ENCODE results near the gene ZNF841.
"Not testable (repeated sequence)": the region's sequence is repeated elsewhere in the genome, so short reads cannot be mapped to it uniquely, and the experiment has no call there.

The ZNF841 gene

DNA sequence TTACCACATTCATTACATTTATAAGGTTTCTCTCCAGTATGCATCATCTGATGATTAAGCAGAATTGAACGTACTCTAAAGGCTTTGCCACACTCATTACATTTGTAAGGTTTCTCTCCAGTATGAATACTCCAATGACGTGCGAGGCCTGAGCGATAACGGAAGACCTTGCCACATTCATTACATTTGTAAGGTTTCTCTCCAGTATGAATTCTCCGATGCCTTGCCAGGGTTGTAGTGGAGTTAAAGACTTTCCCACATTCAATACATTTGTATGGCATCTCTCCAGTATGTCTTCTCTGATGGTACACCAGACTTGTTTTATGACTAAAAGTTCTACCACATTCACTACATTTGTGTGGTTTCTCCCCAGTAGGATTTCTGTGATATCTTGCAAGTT is 30.2 kb downstream of the ZNF841 start:
- Histone ChIP-seq H3K9me3 (replicated peaks; ENCODE audit: low read length) (peaks cover 76% of the 10 kb centered on the region), H3K4me3 (ENCODE audit: low read length) (no peak overlapping the region), H3K36me3 (ENCODE audit: insufficient read depth, low read length) (peaks cover 74% of the 10 kb centered on the region), H3K9ac (ENCODE audit: low read depth, low read length) (no peak overlapping the region), H3K4me1 (ENCODE audit: control insufficient read depth, insufficient read depth, low read length) (no peaks in the 10 kb centered on the region), H3K27me3 (ENCODE audit: control insufficient read depth, insufficient read depth, low read length) (no peaks in the 10 kb centered on the region), H3K4me2 (ENCODE audit: low read length) (no peak overlapping the region)

GRCh38 chr19:52056480-52056879 is 39.1 kb downstream of the ZNF841 start:
- not testable (repeated sequence) for H3K4me2 ChIP-seq (ENCODE audit: low read length)
- peaks cover 23% of the 10 kb centered on the region for H3K9me3 ChIP-seq (replicated peaks; ENCODE audit: low read length)

GRCh38 chr19:52051736-52052135 is 43.8 kb downstream of the ZNF841 start:
- not testable (repeated sequence) for H3K9me3 ChIP-seq (replicated peaks; ENCODE audit: low read length); H3K9ac ChIP-seq (ENCODE audit: low read depth, low read length); H3K36me3 ChIP-seq (ENCODE audit: insufficient read depth, low read length); H3K4me2 ChIP-seq (ENCODE audit: low read length); H3K4me1 ChIP-seq (ENCODE audit: control insufficient read depth, insufficient read depth, low read length); H3K27me3 ChIP-seq (ENCODE audit: control insufficient read depth, insufficient read depth, low read length); H3K4me3 ChIP-seq (ENCODE audit: low read length)

More at GRCh38 chr19:52056480-52056879, 39.1 kb downstream of the ZNF841 start:
- not testable (repeated sequence) for H3K4me1 ChIP-seq (ENCODE audit: control insufficient read depth, insufficient read depth, low read length); H3K9ac ChIP-seq (ENCODE audit: low read depth, low read length); H3K4me3 ChIP-seq (ENCODE audit: low read length); H3K27me3 ChIP-seq (ENCODE audit: control insufficient read depth, insufficient read depth, low read length); H3K36me3 ChIP-seq (ENCODE audit: insufficient read depth, low read length)

- Histone ChIP-seq H3K9me3 (replicated peaks; ENCODE audit: low read length) (peaks cover 3% of the 10 kb centered on the region), H3K27me3 (ENCODE audit: control insufficient read depth, insufficient read depth, low read length) (no peaks in the 10 kb centered on the region), H3K9ac (ENCODE audit: low read depth, low read length) (peak within 1 kb of the TSS; percentile 95), H3K36me3 (ENCODE audit: insufficient read depth, low read length) (peaks cover 33% of the 10 kb centered on the region), H3K4me3 (ENCODE audit: low read length) (peak within 1 kb of the TSS; percentile 86), H3K4me1 (ENCODE audit: control insufficient read depth, insufficient read depth, low read length) (peaks cover 3% of the 10 kb centered on the region), H3K4me2 (ENCODE audit: low read length) (peak within 1 kb of the TSS; percentile 97)
These were observed 46.7 kb downstream of the ZNF841 start, which contains the start of gene ZNF432 for GRCh38 chr19:52048555-52049501. Gene ZNF432, minus strand, starts transcription at chr19:52048838. Its CDS starts 1,970 bp downstream, at chr19:52046868.

- peaks cover 79% of the 10 kb centered on the region for H3K36me3 ChIP-seq (ENCODE audit: insufficient read depth, low read length)
- H3K4me1 ChIP-seq (ENCODE audit: control insufficient read depth, insufficient read depth, low read length) = no peaks in the 10 kb centered on the region
- no peak overlapping the region for H3K4me3 ChIP-seq (ENCODE audit: low read length)
- no peak overlapping the region for H3K4me2 ChIP-seq (ENCODE audit: low read length)
- peaks cover 25% of the 10 kb centered on the region for H3K9me3 ChIP-seq (replicated peaks; ENCODE audit: low read length)
- H3K9ac ChIP-seq (ENCODE audit: low read depth, low read length) = no peak overlapping the region
- no peaks in the 10 kb centered on the region for H3K27me3 ChIP-seq (ENCODE audit: control insufficient read depth, insufficient read depth, low read length)
These were observed 56.4 kb downstream of the ZNF841 start for GRCh38 chr19:52039169-52039568.

DNA sequence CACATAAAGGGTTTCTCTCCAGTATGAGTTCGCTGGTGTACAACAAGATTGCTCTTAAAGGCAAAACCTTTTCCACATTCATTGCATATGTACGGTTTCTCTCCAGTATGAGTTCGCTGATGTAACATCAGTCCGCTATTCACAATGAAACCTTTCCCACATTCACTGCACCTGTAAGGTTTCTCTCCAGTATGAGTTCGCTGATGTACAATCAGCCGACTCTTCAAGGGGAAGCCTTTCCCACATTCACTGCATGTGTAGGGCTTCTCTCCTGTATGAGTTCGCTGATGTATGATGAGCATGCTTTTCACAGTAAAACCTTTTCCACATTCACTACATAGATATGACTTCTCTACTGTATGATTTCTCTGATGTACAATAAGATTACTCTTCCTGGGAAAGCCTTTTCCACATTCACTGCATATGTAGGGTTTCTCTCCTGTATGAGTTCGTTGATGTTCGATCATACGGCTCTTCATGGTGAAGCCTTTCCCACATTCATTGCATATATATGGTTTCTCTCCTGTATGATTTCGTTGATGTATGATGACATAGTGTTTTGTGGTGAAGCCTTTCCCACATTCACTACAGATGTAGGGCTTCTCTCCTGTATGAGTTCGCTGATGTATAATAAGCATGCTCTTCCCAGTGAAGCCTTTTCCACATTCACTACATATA is 61.4 kb downstream of the ZNF841 start:
- H3K4me2 ChIP-seq (ENCODE audit: low read length) = no peak overlapping the region
- H3K9ac ChIP-seq (ENCODE audit: low read depth, low read length) = no peak overlapping the region
- peaks cover under 1% of the 10 kb centered on the region for H3K4me1 ChIP-seq (ENCODE audit: control insufficient read depth, insufficient read depth, low read length)
- H3K9me3 ChIP-seq (replicated peaks; ENCODE audit: low read length) = peaks cover 40% of the 10 kb centered on the region
- no peak overlapping the region for H3K4me3 ChIP-seq (ENCODE audit: low read length)
- peaks cover 65% of the 10 kb centered on the region for H3K36me3 ChIP-seq (ENCODE audit: insufficient read depth, low read length)
- H3K27me3 ChIP-seq (ENCODE audit: control insufficient read depth, insufficient read depth, low read length) = no peaks in the 10 kb centered on the region

- H3K27me3 ChIP-seq (ENCODE audit: control insufficient read depth, insufficient read depth, low read length) = no peaks in the 10 kb centered on the region
- peaks cover 8% of the 10 kb centered on the region for H3K4me1 ChIP-seq (ENCODE audit: control insufficient read depth, insufficient read depth, low read length)
- peak overlapping the region; percentile 93 for H3K9ac ChIP-seq (ENCODE audit: low read depth, low read length)
- peak overlapping the region; percentile 86 for H3K4me3 ChIP-seq (ENCODE audit: low read length)
- H3K4me2 ChIP-seq (ENCODE audit: low read length) = peak overlapping the region; percentile 77
- H3K36me3 ChIP-seq (ENCODE audit: insufficient read depth, low read length) = peaks cover 35% of the 10 kb centered on the region
- peaks cover 11% of the 10 kb centered on the region for H3K9me3 ChIP-seq (replicated peaks; ENCODE audit: low read length)
These were observed 66.8 kb downstream of the ZNF841 start for GRCh38 chr19:52028780-52029123.

DNA sequence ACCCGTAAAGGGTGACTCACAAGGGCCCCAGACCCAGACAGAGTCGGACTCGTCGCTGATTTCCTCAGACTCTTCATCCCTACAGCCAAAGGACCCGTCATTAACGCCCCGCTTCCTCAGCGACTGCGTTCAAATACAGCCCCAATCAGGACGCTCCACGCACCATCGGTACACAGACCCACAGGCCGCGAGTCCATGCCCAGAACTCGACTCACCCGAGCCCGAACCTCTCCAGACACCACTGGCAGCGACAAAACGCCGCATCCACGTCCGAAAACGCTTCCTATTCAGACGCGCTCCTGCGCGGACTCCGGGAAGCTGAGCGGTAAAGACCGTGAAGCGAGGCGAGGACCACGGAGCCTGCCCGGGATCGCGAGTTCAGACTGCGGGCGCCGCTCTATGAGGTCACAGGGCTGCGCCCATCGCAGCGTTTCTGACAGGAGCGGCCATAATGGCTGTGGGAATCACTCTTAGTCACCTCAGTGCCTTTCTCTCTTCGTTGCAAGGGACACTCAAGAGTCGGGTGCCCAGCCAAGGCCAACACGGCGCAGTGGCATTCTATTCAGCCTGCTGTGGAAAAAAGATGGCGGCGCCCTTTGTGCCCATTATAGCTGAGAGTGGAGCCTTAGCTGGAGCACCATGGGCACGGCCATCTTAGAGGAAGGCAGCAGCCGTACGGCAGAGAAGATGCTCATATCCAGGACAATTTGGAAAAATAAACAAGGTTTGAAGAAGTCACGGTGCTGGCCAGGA is 67.4 kb downstream of the ZNF841 start, which contains the start of gene ZNF614:
Gene ZNF614 (minus strand): TSS at position 353 of the 753 bp plus-strand sequence. CDS start 2,634 bp downstream, outside the sequence.
- H3K9ac ChIP-seq (ENCODE audit: low read depth, low read length) = peak within 1 kb of the TSS; percentile 93

GRCh38 chr19:52026255-52026990 is 69.1 kb downstream of the ZNF841 start:
- H3K9ac ChIP-seq (ENCODE audit: low read depth, low read length); H3K9me3 ChIP-seq (replicated peaks; ENCODE audit: low read length); H3K4me2 ChIP-seq (ENCODE audit: low read length); H3K4me1 ChIP-seq (ENCODE audit: control insufficient read depth, insufficient read depth, low read length); H3K27me3 ChIP-seq (ENCODE audit: control insufficient read depth, insufficient read depth, low read length); H3K4me3 ChIP-seq (ENCODE audit: low read length): not testable (repeated sequence)
- H3K36me3 ChIP-seq (ENCODE audit: insufficient read depth, low read length) = peaks cover 36% of the 10 kb centered on the region

More for the DNA sequence above, 67.4 kb downstream of the ZNF841 start, which contains the start of gene ZNF614:
- Histone ChIP-seq H3K27me3 (ENCODE audit: control insufficient read depth, insufficient read depth, low read length) (no peaks in the 10 kb centered on the region), H3K4me1 (ENCODE audit: control insufficient read depth, insufficient read depth, low read length) (peaks cover 8% of the 10 kb centered on the region), H3K9me3 (replicated peaks; ENCODE audit: low read length) (peaks cover 5% of the 10 kb centered on the region), H3K4me2 (ENCODE audit: low read length) (peak within 1 kb of the TSS; percentile 77), H3K4me3 (ENCODE audit: low read length) (peak within 1 kb of the TSS; percentile 86), H3K36me3 (ENCODE audit: insufficient read depth, low read length) (peaks cover 35% of the 10 kb centered on the region)

- not testable (repeated sequence) for H3K9me3 ChIP-seq (replicated peaks; ENCODE audit: low read length)
These were observed 71.1 kb downstream of the ZNF841 start for GRCh38 chr19:52024478-52024877.

More at GRCh38 chr19:52024478-52024877, 71.1 kb downstream of the ZNF841 start:
- H3K9ac ChIP-seq (ENCODE audit: low read depth, low read length); H3K4me2 ChIP-seq (ENCODE audit: low read length); H3K27me3 ChIP-seq (ENCODE audit: control insufficient read depth, insufficient read depth, low read length); H3K4me1 ChIP-seq (ENCODE audit: control insufficient read depth, insufficient read depth, low read length); H3K4me3 ChIP-seq (ENCODE audit: low read length): not testable (repeated sequence)
- peaks cover 55% of the 10 kb centered on the region for H3K36me3 ChIP-seq (ENCODE audit: insufficient read depth, low read length)
